Neutrophil (primary cell): ENCODE data around the gene ITPR3.

Source experiments
- H3K27ac ChIP-seq: fragments of 200-600 bp; sonication (generic); 2 replicates; pipeline ENCODE4 v1.5.1; 2016; ENCODE audit warnings: mild to moderate bottlenecking, moderate library complexity
- H3K27me3 ChIP-seq: fragments of 200-600 bp; sonication (generic); 2 replicates; pipeline ENCODE4 v1.6.0; 2016; ENCODE audit warnings: mild to moderate bottlenecking
- H3K36me3 ChIP-seq: fragments of 200-600 bp; sonication (generic); 2 replicates; pipeline ENCODE4 v1.5.1; 2017
- H3K4me1 ChIP-seq, 2 experiments: fragments of 200-600 bp in 1 of 2; sonication (generic) in 1 of 2; 1 replicate in 1 of 2; 2 replicates in 1 of 2; pipeline versions ENCODE4 v1.5.1 to v1.6.1; 2013 to 2016; ENCODE audit warnings: low read depth in 1 of 2, low read length in 1 of 2, mild to moderate bottlenecking in 1 of 2, moderate library complexity in 1 of 2; ENCODE audit not compliant: control insufficient read depth in 1 of 2, insufficient read depth in 1 of 2
- H3K4me3 ChIP-seq, 2 experiments: fragments of 200-600 bp in 1 of 2; sonication (generic) in 1 of 2; 1 replicate in 1 of 2; 2 replicates in 1 of 2; pipeline ENCODE4 v1.5.1; 2013 to 2016; ENCODE audit warnings: low read depth in 1 of 2, low read length in 1 of 2, mild to moderate bottlenecking in 1 of 2, moderate library complexity in 1 of 2
- H3K9me3 ChIP-seq: fragments of 200-600 bp; sonication (generic); 2 replicates; pipeline ENCODE4 v1.5.1; 2016
- TF ChIP-seq, protein P1 (sequence below): fragments of 200-600 bp; sonication (generic); IDR thresholded peaks from 2 replicates; pipeline ENCODE4 v1.5.1; 2016; ENCODE audit warnings: antibody characterized with exemption

Gene ITPR3

DNA sequence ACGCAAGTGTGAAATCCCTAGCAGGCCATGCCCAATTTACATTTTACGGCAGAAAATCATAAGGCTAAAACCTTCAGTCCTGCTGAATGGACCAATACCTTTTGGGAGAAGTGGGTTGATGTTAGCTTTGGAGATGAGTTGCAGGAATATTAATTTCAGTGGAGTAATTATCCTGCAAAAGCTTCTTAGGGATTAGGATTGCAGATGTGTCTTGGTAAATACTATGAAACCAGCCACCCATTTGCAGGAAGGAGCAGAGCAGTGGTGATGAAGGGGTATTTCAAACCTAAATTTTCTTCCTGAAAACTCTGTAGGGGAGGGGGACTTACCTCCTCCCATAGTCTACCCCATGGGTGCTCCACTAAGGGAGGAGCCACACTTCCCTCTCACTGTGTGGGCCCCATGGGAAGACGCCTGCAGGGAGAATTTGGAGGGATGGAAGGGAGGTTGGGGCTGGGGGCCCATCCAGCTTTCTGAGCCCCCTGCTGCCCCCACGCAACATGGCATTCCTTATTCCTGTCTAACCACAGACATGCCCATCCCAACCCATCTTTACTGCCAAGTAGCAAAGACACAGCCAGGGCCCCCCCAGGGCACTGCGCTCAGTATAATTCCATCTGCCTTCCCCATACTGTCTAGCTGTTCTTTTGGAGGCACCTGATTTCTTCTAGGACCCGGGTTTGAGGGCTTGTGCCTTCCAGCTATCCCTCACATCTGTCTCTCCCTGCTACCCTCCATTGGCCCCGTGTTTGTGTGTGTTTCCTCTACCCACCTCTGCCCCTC, 105.0 kb downstream of the ITPR3 start:
- no peaks in the 10 kb centered on the region for H3K4me1 ChIP-seq
- H3K36me3 ChIP-seq, result no peaks in the 10 kb centered on the region
- H3K27me3 ChIP-seq, result peaks cover 30% of the 10 kb centered on the region
- H3K9me3 ChIP-seq, result no peaks in the 10 kb centered on the region
- H3K4me3 ChIP-seq, result no peak overlapping the region
- H3K27ac ChIP-seq, result no peak overlapping the region
- TF ChIP-seq, protein P1, sequence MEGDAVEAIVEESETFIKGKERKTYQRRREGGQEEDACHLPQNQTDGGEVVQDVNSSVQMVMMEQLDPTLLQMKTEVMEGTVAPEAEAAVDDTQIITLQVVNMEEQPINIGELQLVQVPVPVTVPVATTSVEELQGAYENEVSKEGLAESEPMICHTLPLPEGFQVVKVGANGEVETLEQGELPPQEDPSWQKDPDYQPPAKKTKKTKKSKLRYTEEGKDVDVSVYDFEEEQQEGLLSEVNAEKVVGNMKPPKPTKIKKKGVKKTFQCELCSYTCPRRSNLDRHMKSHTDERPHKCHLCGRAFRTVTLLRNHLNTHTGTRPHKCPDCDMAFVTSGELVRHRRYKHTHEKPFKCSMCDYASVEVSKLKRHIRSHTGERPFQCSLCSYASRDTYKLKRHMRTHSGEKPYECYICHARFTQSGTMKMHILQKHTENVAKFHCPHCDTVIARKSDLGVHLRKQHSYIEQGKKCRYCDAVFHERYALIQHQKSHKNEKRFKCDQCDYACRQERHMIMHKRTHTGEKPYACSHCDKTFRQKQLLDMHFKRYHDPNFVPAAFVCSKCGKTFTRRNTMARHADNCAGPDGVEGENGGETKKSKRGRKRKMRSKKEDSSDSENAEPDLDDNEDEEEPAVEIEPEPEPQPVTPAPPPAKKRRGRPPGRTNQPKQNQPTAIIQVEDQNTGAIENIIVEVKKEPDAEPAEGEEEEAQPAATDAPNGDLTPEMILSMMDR, result no peak

DNA sequence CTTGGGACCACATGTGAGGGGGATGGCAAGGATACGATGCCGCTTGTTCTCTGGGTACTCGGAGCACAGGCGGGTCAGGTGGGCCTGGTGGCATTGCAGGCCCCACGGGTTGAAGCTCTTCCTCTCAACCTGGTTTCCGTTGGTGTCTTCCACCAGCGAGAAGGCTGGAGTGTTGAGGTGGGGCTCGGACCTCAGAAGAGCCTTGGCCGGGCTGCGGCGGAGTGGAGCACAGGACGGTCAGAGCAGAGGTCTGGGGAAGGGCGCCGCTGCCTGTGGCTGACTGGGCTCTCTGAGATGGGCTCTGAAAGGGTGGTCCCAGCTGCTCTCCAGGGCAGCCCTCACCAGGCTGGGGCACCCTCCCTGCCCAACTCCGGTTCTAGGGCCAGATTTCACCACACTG, 105.6 kb downstream of the ITPR3 start:
- no peaks in the 10 kb centered on the region for H3K36me3 ChIP-seq
- TF ChIP-seq, protein P1, result no peak

DNA sequence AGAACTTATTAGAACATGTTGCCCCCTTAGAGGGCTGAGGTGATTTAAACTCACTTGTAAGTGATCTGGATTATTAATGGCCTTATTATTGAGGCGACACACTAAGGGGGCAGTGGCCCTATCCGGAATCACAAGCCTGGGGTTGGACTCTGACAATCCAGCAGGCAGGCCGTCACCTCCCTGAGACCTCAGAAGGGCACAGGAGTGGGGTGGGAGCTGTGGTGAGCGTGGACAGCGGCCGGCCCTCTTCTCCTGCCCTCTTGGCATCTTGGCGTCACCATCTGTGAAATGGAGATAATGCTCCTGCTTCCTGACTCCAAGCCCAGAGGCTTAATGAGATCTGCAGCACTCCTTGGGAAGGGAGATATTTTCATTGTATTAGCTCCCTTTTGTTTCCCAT, 106.0 kb downstream of the ITPR3 start:
- H3K9me3 ChIP-seq, result no peaks in the 10 kb centered on the region
- no peaks in the 10 kb centered on the region for H3K4me1 ChIP-seq
- peaks cover 24% of the 10 kb centered on the region for H3K27me3 ChIP-seq
- H3K36me3 ChIP-seq, result no peaks in the 10 kb centered on the region
- H3K27ac ChIP-seq, result no peak overlapping the region
- no peak overlapping the region for H3K4me3 ChIP-seq
- TF ChIP-seq, protein P1, result no peak

More for the DNA sequence above, 105.6 kb downstream of the ITPR3 start:
- Histone ChIP-seq H3K27ac (no peak overlapping the region), H3K27me3 (peaks cover 28% of the 10 kb centered on the region), H3K4me3 (no peak overlapping the region), H3K4me1 (no peaks in the 10 kb centered on the region), H3K9me3 (no peaks in the 10 kb centered on the region)

DNA sequence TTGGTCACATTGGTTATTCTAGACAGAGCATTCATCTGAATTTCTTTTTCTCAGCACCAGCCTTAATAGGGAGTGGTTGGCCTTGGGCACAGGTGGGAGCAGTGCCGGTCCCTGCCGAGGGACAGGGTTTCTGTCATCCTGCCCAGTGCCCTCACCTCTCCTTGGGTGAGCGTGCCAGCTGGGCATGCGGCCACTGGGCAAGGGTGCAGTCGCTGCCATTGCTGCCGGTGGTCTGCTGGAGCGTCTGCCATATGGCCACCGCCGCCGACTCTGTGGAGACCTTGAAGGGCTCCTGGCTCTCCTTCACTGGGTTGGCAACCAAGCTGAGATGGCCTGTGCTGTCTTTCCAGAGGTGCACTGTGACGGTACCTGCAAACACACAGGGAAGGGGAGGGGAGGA, 106.8 kb downstream of the ITPR3 start:
- H3K27ac ChIP-seq, result no peak overlapping the region
- H3K9me3 ChIP-seq, result no peaks in the 10 kb centered on the region
- no peaks in the 10 kb centered on the region for H3K36me3 ChIP-seq
- TF ChIP-seq, protein P1, result no peak
- peaks cover 18% of the 10 kb centered on the region for H3K27me3 ChIP-seq
- no peaks in the 10 kb centered on the region for H3K4me1 ChIP-seq
- no peak overlapping the region for H3K4me3 ChIP-seq

DNA sequence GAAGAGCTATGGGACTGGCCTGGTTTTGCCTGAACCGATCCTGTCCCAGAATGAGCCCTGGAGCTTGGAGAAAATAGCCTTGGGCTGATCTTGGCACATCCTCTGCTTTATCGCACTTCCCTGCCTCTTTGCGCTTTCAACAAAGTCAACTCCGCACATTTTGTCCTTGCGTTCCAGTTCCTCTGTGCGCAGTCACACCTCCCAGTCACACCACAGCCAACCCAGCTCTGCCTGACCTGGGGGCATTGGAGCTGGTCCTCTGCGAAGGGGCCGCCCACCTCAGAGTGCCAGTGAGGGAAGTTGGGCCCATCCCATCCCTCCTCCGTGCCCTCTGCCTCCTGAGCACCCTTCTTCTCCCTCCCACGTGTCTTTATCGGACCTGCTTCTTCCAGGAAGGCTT, 107.3 kb downstream of the ITPR3 start:
- Histone ChIP-seq H3K27me3 (peaks cover 12% of the 10 kb centered on the region), H3K4me1 (no peaks in the 10 kb centered on the region), H3K4me3 (no peak overlapping the region), H3K36me3 (no peaks in the 10 kb centered on the region), H3K9me3 (no peaks in the 10 kb centered on the region), H3K27ac (no peak overlapping the region)
- TF ChIP-seq, protein P1, result no peak
